HG03025 (cell line): ENCODE data around the gene AP2A2.

Experiments
- ATAC-seq: cut with Tn5 transposase; IDR thresholded peaks from one replicate; pipeline ENCODE4 v1.9.1; 2021; ENCODE audit warnings: mild to moderate bottlenecking, moderate library complexity; ENCODE audit not compliant: unreplicated experiment, low FRiP score

Gene AP2A2

DNA sequence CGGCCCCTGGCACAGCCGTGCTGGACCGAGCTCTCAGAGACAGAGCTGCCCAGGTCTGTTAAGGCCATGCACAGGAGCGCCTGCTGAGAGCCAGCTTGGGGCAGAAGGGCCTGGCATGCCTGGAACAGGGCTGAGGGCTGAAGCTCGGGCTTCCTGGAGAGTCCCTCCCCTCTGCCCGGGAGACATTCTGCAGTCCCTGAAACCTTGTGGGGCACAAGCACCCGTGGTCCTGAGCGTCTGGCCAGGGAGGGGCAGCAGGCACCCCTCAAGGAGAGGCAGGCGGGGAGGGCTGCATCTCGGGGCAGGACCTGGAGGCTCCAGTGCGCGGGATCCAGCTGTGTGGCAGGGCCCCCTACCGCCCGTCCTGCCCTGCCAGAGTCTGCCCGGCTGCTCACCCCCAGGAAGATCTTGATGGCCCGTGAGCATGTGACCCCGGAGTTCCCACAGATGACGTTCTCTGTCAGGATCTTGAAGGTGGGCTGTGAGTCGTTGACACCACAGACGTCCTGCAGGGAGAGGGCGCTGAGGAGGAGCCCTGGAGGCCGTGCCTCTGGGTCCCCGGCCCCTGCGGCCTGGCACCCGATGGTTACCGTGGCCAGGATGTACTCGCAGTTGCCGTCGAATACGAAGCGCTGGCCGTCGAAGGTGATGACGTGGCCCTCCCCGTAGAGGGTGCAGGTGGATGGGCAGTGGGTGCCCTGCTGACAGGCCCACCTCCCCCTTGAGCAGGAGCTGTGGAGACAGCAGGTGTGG, 99.9 kb downstream of the AP2A2 start:
- no peak for ATAC-seq

GRCh38 chr11:1026163-1026450, 100.4 kb downstream of the AP2A2 start:
- ATAC-seq, result no peak

GRCh38 chr11:1026641-1027482, 101.2 kb downstream of the AP2A2 start:
- no peak for ATAC-seq

GRCh38 chr11:1027483-1028290, 102.0 kb downstream of the AP2A2 start:
- no peak for ATAC-seq

DNA sequence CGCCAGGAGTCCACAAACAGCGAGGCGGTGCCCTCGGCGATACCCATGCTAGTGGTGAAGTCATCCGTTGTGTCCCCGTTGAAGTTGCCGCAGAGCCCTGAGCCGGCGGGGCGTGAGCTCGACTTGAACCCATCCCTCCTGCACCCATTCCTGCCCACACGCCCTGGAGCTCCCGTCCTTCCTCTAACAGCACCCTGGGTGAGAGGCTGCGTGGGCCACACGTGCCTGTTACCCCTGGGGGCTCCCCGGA, 102.5 kb downstream of the AP2A2 start:
- no peak for ATAC-seq

DNA sequence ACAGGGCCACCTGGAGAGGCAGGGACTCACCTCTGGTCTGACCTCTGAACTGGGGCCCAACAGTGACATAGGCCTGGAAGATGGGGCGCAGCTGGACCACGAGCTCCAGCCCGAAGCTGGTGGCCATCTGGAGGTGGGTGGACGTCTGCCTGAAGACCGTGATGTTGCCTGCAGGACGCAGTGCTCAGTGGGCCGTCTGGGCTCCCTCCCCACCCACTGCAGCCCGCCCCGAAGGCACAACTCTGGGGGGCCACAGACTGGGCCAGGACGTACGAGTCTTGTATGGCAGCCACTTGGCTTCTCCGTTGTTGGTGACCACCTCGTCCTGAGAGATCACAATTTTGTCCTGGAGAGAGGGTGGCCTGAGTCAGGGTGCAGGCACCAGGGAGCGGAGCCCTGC, 102.9 kb downstream of the AP2A2 start:
- no peak for ATAC-seq

GRCh38 chr11:1029051-1029450, 103.4 kb downstream of the AP2A2 start:
- ATAC-seq, result no peak

DNA sequence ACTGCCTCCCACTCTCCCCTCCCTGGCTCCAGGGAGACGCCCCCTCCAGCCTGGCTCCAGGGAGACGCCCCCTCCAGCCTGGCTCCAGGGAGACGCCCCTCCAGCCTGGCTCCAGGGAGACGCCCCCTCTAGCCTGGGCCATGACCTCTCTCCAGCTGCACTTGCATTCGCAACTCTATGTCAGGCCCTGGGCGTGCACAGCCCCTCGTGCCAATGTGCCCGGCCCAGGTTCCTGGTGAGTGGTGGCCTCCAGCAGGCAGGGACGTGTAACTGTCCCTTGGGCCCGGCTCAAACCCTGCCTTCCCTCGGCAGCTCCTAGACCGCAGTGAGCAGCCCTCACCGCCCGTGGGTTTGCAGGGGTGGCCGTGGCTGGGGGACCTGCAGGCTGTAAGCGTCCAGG, 104.0 kb downstream of the AP2A2 start:
- no peak for ATAC-seq

DNA sequence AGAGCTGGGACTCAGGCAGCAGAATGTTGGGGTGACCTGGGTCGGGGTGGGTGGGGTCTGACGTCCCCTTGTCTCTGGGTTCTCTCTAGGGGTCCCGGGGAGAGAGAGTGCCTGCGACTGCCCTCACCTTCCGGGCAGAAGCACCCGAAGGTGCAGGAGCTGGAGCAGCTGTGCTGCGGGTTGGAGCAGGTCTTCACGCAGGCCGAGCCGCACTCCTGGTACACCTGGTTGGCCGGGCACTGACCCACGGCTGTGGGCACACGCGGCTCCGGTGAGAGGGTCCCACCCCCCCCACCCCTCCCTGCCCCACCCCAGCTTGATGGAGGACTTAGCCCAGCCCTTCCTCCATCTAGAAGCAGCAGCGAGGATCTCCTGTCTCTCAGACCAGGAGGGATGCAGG, 104.4 kb downstream of the AP2A2 start:
- ATAC-seq, result no peak

DNA sequence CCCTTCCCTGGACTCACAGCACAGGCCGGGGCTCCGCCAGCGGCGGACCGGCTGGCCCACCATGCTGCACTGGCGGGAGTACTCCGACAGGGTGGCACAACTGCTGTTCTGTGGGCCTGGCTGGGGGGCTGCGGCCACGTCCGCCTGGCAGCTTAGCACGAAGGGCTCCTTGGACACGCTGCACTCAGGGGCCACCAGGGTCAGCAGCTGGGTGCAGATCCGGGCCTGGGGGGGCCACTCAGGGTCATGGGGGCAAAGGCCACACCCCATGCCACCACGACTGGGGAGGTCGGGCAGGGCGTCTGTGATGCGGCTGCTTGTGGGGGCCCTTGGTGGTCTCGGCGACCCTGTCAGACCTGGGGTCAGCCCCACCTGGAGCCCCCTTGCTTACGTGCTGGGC, 104.9 kb downstream of the AP2A2 start:
- no peak for ATAC-seq

- ATAC-seq, result no peak
Measured at GRCh38 chr11:1031121-1031899, 105.6 kb downstream of the AP2A2 start.

- ATAC-seq, result no peak
Measured at GRCh38 chr11:1032310-1032891, 106.7 kb downstream of the AP2A2 start.

DNA sequence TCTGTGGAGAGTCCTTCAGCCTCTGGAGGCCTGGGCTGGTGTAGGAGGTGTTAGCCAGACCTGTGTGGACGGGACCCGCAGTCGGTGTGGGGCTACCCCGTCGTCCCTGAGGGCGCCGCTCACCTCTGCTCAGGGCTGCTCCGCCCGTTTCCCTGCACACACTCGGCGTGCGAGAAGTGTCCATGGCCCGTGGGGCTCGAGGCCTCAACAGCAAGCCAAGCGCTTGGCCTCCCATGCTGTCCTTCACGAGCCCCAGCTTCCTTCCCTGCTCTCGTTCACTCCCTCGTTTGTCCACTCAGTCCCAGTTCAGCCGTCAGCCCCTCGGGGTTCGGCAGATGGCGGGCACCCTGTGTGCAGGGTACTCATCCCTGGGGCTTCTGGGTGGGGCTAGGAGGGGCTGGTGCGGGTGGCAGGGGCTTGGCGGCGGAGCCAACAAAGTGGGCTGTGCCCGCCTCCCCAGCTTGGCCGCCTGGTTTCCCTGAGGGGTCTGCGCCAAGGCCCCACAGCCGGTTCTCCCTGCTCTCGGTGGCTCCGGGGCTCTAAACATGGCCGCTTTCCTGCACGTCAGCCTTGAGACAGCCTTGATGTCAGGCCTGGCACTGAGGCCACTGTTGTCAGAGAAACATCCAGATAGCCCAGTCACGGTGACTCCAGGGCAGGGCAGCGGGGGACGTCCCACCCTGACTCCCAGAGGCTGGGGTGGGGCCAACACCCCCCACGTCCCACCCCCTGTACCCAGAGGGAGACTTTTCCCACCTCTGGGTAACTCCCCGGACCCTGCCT, 107.5 kb downstream of the AP2A2 start:
- ATAC-seq, result no peak

DNA sequence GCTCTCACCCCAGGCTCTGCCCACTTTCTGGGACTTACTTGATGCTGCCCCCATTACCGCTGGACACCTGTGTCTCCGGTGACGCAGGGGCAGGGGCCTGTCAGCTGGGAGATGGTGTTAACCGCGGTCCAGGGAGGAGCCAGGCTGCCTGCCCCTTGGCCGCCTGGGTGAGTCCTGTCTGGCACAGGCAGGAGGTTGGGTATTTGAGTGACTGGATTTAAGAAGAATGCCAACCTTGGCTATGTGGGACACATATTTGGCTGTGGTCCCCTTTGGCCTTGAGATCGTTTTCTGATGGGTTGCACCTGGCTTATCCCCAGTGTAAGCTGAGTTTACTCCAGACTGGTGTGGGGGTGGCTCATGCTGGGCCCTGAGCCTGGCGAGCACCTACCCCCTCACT, 108.3 kb downstream of the AP2A2 start:
- ATAC-seq, result no peak

GRCh38 chr11:1034456-1035295, 109.0 kb downstream of the AP2A2 start:
- no peak for ATAC-seq

- no peak for ATAC-seq
Measured at GRCh38 chr11:1035577-1036283, 110.1 kb downstream of the AP2A2 start.

DNA sequence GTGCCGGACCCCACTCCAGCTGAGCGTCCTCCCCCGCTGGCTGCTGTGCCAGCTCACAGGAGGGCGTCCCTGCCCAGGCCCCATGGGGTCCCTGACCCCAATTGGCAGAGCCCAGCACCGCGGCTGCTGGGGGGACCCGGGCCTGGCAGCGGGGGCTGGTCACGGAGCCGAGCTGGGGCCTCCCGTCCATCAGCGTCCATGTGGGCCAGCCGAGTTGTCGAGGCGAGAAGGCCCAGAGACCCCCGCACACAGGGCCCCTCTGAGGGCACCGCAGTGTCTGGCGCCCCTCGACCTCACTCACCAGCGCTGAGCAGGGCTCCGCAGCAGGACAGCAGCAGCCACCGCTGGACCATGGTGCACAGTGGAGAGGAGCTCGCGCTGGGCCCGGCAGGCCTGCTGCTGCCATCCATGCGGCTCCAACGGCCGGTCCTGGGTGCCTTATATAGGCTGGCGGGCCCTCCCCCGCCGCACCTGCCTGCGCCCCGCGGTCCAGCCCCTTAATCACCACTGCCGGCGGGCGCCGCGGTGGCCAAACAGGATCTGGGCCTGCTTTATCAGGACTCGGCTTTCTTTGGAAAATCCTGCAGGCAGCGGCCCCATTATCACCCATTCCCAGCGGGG, 110.7 kb downstream of the AP2A2 start, which contains the start of gene MUC6:
TSS of gene MUC6 (minus strand) at position 416 of the 621 bp plus-strand sequence. CDS start at position 353, 63 bp downstream.
- ATAC-seq, result no peak

GRCh38 chr11:1036931-1037330, 111.3 kb downstream of the AP2A2 start:
- ATAC-seq, result no peak
